HL-60 (cell line): ENCODE results near the gene AMZ1.
A peak's percentile ranks its signal among the peaks of the same experiment; 100 is the strongest.

ENCODE experiments used
- DNase-seq, 2 experiments: peaks; one replicate each; pipeline ENCODE4 v3.0.0-alpha.2; 2010 to 2020; ENCODE audit warnings: low read depth in 1 of 2, low spot score in 1 of 2
- H3K27ac ChIP-seq: fragments of 250-450 bp; sonication (Bioruptor Pico); replicated peaks from 2 replicates; pipeline ENCODE4 v1.5.1; 2020; ENCODE audit warnings: mild to moderate bottlenecking, moderate library complexity
- H3K27me3 ChIP-seq: fragments of 250-450 bp; sonication (Bioruptor Pico); 2 replicates; pipeline ENCODE4 v1.5.1; 2021; ENCODE audit warnings: mild to moderate bottlenecking, moderate library complexity; ENCODE audit not compliant: insufficient read depth, poor library complexity, severe bottlenecking
- H3K4me3 ChIP-seq: replicated peaks from 2 replicates; pipeline ENCODE4 v1.5.1; 2011; ENCODE audit warnings: mild to moderate bottlenecking, control low read depth, low read length; ENCODE audit not compliant: insufficient read depth
- CTCF ChIP-seq: IDR thresholded peaks from one replicate; pipeline ENCODE4 v1.5.1; 2011; ENCODE audit warnings: low read length, control low read depth, inconsistent platforms; ENCODE audit not compliant: insufficient read depth
- GABPA ChIP-seq: IDR thresholded peaks from 2 replicates; pipeline ENCODE4 v1.6.1; 2012; ENCODE audit warnings: low read depth
- POLR2AphosphoS5 ChIP-seq: IDR thresholded peaks from 2 replicates; pipeline ENCODE4 v1.6.1; 2012; ENCODE audit warnings: low read depth
- SPI1 ChIP-seq: IDR thresholded peaks from 2 replicates; pipeline ENCODE4 v1.6.1; 2012; ENCODE audit warnings: low read depth, mild to moderate bottlenecking, borderline replicate concordance
- TF ChIP-seq, protein P1 (sequence below): IDR thresholded peaks from 2 replicates; pipeline ENCODE4 v1.6.1; 2012; ENCODE audit warnings: low read depth; ENCODE audit not compliant: insufficient replicate concordance

The AMZ1 gene

DNA sequence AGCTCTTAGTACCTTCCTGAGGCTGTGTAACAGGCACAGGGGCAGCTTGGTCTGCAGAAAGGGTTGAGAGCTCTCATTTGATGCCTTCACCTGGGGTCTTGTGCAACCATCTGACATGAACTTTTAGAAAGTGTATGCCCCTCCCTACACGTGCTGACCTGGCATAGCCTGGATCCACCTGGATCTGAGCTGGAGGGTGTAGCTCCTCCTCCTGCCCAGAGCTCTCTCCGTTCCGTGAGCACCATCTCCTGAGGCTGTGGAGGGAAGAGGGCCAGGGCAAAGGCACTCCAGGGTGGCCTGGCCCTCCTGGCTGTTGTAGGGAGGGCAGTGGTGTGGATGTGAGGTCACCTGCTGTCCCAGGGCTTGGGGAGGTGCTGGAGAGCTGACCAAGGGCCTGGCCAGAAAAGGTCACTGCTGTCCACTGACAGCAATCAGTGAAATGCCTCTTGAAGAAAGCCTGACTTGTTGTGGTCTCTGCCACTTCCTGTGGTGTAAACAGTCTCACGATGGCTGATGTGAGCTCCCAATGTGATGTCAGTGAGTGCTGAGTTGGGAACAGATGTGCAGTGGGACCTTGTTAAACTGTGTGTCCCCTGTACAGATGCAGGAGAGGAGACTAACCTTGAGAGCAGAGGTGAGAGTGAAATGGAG, 23.0 kb downstream of the AMZ1 start:
- DNase-seq, result peak in 1 of 2 experiments; percentile 68
- Histone ChIP-seq H3K27ac (no peak overlapping the region), H3K4me3 (no peak overlapping the region), H3K27me3 (no peaks in the 10 kb centered on the region)
- TF ChIP-seq, protein P1, sequence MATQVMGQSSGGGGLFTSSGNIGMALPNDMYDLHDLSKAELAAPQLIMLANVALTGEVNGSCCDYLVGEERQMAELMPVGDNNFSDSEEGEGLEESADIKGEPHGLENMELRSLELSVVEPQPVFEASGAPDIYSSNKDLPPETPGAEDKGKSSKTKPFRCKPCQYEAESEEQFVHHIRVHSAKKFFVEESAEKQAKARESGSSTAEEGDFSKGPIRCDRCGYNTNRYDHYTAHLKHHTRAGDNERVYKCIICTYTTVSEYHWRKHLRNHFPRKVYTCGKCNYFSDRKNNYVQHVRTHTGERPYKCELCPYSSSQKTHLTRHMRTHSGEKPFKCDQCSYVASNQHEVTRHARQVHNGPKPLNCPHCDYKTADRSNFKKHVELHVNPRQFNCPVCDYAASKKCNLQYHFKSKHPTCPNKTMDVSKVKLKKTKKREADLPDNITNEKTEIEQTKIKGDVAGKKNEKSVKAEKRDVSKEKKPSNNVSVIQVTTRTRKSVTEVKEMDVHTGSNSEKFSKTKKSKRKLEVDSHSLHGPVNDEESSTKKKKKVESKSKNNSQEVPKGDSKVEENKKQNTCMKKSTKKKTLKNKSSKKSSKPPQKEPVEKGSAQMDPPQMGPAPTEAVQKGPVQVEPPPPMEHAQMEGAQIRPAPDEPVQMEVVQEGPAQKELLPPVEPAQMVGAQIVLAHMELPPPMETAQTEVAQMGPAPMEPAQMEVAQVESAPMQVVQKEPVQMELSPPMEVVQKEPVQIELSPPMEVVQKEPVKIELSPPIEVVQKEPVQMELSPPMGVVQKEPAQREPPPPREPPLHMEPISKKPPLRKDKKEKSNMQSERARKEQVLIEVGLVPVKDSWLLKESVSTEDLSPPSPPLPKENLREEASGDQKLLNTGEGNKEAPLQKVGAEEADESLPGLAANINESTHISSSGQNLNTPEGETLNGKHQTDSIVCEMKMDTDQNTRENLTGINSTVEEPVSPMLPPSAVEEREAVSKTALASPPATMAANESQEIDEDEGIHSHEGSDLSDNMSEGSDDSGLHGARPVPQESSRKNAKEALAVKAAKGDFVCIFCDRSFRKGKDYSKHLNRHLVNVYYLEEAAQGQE, result no peak
- TF ChIP-seq GABPA, result 0 out of 2 replicates have a peak, but pooled peaks have one; percentile 10
- TF ChIP-seq POLR2AphosphoS5, result peak; percentile 70; the same call in 1 of the 2 replicates
- peak; percentile 22; the same call in 1 of the 2 replicates for TF ChIP-seq SPI1

GRCh38 chr7:2711895-2712675, 24.1 kb downstream of the AMZ1 start:
- TF ChIP-seq, protein P1, result no peak
- TF ChIP-seq SPI1 (no peak), GABPA (no peak), POLR2AphosphoS5 (no peak), CTCF (no peak)
- H3K27ac ChIP-seq, result no peak overlapping the region
- no peak overlapping the region for H3K4me3 ChIP-seq
- H3K27me3 ChIP-seq, result no peaks in the 10 kb centered on the region
- no peak for DNase-seq

DNA sequence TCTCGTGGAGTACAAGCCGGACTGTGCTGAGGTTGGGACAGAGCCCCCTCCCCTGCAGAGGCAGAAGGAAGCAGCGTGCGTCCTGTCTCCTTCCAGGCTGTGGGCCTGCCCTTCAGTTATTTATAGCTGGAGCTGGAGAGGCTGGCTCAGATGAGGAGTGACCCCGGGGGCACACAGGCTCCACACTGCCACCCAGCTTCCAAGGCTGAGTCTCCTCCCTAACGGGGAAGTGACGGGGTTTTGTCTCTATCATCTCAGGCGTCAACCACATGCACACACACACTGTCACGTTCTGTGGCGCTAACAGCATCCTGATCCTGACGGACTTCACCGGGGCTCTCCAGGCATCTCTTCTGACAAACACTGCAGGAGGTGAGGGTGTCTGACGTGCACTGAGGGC, 25.4 kb downstream of the AMZ1 start:
- DNase-seq, result no peak
- no peak overlapping the region for H3K27ac ChIP-seq
- no peak overlapping the region for H3K4me3 ChIP-seq
- no peaks in the 10 kb centered on the region for H3K27me3 ChIP-seq
- TF ChIP-seq SPI1 (peak; percentile 24; the same call in 1 of the 2 replicates), POLR2AphosphoS5 (no peak; the same call in 1 of the 2 replicates), GABPA (no peak), CTCF (no peak)

GRCh38 chr7:2713978-2714377, 26.0 kb downstream of the AMZ1 start:
- no peak for DNase-seq
- H3K27me3 ChIP-seq, result no peaks in the 10 kb centered on the region
- H3K4me3 ChIP-seq, result no peak overlapping the region
- TF ChIP-seq, protein P1, result no peak
- TF ChIP-seq CTCF (no peak), POLR2AphosphoS5 (no peak), GABPA (no peak), SPI1 (no peak)
- H3K27ac ChIP-seq, result no peak overlapping the region
